NCI-H1417 (cell line): ENCODE data around the gene PREX1.
A peak's percentile ranks its signal among the peaks of the same experiment; 100 is the strongest.

Source experiments
- DNase-seq, 3 experiments: peaks; one replicate each; lab custom pipeline; 2025; lab: John Stamatoyannopoulos, UW

Gene PREX1

DNA sequence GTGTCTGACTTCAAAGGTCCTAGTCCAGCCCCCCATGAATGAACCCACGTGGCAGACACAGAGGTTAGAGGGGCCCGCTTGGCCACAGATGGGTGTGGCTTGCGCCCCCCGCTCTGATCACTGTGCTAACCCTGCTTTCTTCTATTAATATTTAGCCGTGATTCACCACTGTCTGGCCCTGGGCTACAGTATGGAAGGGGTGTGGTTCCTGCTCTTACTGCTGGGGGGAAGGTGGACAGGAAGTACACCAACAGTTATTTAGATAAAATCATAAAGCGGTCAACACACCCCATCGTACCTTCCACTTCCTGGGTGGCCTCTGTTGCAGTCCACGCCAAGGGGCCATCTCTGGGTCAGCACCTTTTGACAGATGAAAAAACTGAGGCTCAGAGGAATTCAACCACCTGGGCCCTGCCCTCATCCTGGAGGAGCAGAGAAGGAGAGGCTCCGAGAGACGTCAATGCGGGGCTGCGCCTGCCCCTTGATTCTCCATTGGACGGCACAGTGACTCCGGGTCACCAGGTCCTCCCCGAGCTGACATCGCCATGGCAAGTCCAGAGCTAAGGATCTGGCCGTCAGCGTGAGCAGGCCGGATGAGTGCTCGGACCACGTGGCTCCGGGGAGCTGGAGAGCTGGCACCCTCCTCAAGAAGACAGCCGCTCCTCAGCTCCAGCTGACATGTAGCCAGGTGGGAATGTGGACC lies 206.3 kb downstream of the PREX1 start:
- no peak for DNase-seq

DNA sequence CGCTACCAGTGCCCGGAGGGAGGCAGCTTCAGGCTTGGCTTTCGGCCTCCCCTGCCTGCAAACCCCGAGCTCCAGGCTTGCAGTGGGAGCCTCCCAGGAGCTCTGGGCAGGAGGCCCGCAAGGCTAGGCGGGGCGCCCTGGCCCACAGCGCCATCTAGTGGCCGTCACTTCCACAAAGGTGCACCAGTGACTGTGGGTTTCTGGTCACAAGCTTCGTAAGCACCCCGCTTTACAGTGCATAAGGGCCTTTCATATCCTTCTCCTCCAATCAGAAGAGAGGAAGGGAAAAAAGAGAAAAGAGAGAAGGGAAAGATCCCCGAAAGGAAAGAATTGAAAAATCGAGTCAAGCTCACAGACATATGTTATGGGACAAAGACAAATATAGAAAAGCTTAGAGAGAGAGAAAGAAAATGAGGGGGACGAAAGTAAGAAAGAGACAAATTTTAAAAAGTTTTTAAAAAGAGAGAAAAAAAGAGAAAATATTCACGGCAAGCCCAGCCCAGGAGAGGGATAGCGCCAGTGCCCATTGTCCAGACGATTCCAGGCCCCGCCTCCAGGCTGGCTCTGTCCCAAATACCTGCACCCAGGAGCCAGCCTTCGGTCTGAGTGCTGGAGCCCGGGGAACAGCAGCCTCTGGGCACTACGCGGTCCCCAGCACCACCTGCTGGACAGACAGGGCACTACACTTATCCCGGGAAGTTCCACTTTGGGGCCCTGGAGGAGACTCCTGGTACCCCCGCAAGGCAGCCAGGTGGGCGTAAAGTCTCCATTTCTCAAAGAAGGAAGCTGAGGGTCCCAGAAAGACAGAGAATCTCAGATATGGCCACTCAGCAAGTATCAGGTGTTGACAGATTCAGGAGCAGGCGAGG lies 207.1 kb downstream of the PREX1 start:
- DNase-seq: peak; percentile 61 to 88 (median 84)

DNA sequence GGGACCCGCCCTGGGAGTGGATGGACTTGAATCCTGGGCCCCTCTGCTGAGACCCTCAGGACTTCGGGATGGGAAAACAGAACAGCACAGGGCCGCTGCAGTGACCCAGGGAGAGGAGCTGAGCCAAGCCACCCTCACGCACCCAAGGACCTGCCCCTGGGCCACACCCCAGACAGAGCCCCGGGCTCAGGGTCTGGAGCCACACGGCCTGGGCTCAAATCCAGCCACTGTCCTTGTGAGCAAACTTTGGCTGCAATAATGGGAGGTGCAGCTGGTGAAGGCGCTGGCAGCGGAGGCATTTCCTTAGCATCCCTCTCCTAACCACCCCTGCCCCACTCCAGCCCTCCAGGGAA lies 207.7 kb downstream of the PREX1 start:
- DNase-seq: no peak

DNA sequence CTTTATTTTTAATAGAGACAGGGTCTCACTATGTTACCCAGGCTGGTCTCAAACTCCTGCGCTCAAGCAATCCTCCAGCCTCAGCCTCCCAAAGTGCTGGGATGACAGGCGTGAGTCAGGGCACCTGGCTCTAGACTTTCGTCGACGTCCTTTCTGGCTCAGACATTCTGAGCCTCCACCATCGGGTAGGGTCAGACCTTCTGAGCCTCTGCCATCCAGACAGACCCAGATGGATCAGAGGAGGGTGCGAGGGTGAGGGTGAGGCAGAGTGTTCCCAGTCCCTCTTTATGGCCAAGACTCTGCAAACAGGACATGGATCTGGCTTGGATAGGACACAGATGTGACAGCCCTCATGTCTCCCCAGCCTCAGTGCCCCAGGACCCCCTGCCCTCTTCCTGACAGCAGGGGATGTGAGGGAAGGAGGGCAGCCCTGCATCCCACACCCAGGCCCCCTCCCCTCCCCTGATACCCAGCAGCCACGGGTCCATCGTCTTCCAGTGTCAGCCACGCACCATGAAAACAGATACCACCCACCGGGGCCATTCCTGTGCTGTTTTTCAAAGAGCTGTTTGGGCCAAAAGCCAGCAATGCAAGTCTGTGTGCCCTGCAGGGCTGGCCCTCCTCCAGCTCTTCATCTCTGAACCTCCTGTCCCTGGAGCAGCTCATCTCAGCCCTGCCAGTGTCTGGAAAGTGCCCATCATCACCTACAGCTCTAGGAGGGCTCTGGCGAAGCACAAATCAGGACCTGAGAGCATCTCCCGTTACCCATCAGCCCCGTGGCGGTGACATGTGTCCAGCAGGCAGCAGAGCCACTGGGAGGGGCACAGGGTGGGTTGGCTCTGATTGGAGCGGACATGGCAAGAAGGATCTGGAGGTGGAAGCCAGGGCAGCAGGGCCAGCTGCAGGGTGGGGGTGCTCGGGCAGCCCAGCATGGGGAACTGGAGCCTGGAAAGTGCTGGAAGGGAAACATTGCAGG lies 208.4 kb downstream of the PREX1 start:
- DNase-seq: peak in 1 of 3 experiments; percentile 25

DNA sequence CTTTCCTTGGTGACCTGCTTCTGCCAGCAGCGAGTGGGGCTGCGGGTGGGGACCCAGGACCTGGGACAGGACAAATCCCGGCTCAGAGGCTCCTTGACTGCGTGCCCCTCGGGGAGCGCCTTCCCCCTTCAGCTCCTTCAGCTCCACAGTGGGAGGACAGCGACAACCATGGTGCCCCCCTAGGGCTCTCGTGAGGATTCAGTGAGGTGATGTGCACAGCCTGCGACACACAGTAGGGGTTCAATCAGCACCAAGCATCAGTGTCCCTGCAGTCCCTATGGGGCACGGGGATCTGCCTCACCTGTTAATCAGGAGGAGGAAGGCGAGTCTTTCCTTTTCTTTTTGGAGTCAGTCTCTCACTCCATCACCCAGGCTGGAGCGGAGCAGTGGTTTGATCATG lies 209.2 kb downstream of the PREX1 start:
- no peak for DNase-seq

DNA sequence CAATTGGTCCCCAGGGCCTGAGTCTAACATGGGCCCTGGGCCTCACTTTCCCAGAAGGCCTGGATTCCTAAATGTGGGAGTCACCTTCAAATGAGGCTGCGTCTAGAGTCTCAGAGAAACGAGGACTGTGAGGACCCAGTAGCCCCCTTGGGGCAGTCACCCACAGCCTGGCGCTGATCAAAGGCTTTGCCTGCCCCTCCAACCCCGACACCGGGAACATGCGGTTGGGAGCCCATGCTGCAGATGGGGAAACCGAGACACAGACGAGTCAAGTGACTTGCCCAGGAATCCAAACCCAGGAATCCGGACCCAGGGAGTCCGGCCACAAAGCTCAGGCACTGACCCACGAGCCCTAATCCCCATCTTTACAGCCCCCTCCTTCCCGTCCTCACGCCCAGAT lies 209.7 kb downstream of the PREX1 start:
- DNase-seq: no peak

DNA sequence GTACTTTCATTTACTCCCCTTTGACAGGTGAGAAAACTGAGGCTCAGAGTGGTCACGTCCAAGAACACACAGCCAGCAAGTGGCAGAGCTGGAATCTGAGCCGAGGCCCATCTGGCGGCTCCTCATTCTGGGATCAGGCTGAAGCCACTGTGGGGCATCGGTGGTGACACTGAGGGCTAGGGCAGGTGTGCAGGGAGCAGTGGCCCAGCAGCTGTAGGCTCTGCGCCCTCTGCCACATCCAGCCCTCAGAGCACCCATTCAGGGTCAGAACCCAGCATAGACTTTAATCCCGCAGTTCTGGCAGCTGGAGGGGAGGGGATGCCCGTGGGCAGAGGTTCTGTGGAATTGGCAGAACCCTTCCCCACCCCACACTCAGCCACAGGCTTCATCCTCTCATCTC lies 210.3 kb downstream of the PREX1 start:
- DNase-seq: no peak

DNA sequence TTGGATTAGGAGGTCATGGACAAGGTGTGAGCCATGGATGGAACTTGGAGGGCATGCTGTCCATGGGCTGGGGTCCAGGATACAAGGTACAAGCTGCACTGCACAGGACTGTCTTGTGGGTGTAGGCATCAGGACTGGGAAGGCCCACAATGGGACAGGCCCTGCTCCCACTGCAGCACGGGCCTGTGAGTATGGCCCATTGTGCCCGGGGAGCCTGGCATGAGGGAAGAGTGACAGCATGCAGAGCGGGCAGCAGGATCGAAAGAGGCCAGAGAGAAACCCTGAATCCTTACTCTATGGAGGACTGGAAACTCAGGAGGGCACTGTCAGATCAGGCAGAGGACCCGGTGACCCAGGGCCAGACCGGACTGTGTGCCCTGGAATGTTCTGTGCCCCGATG lies 211.3 kb downstream of the PREX1 start:
- DNase-seq: no peak

DNA sequence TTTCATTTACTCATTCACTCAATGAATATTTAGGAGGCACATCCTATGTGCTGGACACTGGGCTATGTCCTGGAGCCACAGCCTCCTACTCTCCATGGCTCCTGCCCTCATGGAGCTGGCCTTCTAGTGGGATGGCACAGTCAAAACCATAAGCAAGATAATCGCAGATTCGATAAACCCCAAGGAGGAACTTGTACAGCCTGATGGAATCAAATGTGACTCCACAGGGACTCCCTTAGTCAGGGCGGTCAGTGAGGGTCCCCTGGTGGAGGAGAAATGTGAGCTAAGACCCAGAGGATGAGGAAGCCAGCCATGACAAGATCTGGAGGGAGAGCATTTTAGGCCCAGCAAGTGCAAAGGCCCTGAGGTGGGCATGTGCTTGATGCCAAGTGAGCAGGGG lies 211.9 kb downstream of the PREX1 start:
- no peak for DNase-seq

DNA sequence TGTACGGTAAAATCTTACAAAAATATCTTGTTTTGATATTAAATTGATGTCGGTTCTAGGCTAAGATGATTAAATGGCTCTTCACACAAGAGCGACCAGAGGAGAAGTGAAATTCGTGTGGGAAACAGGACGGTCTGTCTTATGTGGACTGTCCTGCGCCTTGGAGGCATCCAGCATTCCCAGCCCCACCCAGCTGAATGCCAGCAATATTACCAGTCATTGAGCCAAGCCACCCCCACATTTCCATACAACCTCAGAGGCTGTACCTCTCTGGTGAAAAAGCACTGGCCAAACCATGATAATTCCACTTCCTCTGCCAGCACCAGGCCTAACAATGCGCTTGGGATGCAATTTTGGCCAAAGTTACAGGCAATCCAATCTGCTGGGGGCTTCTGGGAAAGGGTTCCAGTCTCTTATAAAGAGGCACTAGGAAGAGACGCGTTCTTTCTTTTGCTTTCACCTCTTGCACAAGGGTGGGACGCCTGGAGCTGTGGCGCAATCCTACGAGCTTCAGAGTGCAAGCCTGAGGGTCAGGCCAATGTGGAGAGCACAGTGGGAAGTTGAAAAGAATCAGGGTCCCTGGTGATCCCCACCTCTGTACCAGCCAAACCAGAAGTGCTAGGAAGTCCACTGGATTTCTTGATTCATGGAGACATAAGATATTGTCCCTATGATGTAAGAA lies 213.1 kb downstream of the PREX1 start:
- DNase-seq: no peak

DNA sequence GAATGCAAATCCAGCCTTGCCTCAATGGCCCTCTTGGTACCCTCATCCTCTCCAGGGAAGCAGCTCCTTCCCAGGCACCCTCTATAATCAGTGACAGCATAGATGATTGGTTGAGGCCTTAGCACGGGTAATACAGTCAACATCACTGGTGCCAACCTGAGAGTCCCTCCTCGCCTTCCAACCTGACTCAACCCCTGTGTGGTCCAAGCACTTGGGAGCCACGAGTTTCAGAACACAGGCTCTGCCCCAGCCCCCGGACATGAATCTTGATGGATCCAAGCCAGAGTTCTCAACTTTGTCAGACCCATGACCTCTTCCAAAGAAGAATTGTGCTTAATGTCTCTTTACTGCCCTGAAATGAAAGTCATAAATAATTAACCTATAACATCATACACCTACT lies 213.9 kb downstream of the PREX1 start:
- DNase-seq: no peak

DNA sequence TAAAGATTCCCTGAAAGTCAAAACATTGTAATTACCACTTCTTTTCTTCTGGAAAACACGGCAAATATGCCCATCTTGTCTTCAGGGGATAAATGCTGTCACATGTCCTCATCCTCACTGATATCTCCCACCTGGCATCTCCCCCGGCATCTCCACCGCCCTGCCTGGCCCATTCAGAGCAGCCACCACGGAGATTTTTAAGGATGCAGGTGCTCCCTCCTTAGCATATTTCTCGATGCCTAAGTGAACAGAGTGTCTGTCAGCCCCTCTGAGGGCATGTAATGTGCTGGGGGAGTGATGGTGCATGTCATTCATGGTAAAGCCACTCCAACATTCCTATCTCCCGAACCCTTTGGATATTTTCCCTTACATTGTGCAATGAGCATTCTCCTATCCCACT lies 215.5 kb downstream of the PREX1 start:
- no peak for DNase-seq

DNA sequence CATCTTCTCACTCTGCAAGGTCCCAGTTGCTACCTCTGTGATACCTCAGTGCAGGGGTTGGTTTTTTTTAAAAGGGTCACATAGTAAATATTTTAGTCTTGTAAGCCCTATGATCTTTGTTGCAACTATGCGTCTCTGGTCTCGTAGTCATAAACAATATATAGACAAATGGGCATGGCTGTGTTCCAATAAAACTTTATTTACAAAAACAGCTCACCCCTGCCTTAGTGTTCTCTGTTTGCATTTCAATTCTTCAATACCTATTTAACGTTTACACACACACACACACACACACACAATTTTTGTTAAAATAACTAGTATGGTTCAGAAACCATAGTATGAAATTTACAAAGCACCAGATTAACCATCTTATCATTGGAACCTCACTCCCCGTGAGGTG lies 216.8 kb downstream of the PREX1 start:
- no peak for DNase-seq

DNA sequence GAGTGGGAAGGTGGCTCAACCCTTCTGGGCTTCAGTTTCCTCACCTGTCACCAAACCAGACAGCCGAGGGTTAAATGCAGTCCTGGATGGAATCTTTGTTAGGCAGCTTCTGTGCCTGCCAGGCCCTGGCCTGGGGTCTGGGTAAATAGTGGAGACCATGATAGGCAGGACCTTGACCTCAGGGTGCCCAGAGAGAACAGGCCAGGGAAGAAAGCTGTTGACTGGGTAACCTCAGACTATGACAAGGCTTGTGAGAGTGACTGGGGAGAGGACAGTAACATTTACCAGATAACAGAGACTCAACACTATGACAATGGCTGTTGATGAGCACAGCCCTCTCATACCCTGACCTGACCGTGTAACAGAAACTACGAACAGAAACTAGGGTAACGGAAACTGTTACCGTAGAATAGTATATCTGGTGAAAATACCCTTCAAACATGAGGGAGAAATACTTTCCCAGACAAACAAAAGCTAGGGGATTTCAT lies 218.3 kb downstream of the PREX1 start:
- DNase-seq: no peak

DNA sequence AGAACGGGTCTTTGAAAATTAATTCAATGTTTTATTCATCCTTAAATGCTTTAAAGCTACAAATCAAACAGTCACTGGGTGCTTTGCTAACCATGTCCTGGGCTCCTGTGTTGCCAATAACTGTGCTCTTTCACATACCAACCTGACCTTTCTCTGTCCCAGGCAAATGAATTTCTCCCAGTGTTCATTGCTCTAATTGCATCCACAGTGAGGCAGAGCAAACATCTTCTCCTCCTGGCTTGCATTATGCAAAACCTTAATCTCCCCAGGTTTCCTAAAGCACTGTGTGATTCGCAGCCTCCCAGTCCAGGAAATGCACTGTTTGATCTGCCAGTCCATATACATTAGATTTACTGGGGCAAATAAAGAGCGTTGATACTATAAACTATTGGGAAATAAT lies 219.0 kb downstream of the PREX1 start:
- peak in 1 of 3 experiments; percentile 10 for DNase-seq

DNA sequence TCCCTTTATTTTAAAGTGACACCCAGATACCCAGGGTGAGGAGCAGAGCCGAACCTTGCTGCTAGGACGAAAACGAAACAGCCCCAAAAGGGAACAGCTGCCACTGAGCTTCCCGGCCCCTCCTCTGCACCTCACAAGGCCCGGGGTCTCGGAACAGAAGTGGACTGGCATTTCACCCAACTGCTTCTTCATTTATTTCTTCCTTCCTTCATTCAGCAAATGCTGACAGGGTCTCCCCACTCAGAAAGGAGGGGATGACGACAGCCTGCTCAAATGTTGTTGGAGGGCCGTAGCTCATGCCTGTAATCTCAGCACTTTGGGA lies 220.3 kb downstream of the PREX1 start:
- no peak for DNase-seq

DNA sequence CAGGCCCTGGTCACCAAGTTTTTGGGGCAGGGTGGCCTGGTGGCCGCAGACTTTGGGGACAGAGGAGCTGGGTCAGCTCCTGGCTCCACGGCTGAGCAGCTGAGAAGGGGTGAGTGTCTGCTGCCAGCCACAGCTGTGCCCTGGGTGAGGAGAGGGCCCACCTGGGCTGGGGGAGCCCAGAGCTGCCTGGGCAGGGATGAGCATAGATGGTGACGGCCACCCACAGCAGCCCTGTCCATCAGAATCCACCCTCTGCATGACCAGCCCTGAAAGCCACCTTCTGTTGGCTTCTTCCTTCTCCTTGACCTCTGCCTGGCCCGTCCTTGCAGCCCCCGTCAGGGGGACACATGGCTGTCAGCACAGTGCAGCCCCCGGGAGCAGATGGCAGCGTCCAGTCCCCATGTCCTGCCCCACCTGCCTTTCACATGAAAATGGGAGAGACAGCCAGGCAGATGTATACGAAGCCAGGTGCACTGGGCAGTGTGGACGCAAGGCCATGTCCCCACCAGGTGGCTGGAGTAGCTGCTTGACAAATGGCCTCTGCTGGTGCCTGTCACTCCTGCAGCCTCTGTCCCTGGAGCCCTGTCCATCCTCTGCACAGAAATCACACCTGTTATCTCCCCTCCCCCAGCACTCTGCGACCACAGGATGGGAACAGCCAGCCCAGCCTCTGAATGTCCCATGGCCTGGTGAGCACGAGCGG lies 220.8 kb downstream of the PREX1 start:
- no peak for DNase-seq

DNA sequence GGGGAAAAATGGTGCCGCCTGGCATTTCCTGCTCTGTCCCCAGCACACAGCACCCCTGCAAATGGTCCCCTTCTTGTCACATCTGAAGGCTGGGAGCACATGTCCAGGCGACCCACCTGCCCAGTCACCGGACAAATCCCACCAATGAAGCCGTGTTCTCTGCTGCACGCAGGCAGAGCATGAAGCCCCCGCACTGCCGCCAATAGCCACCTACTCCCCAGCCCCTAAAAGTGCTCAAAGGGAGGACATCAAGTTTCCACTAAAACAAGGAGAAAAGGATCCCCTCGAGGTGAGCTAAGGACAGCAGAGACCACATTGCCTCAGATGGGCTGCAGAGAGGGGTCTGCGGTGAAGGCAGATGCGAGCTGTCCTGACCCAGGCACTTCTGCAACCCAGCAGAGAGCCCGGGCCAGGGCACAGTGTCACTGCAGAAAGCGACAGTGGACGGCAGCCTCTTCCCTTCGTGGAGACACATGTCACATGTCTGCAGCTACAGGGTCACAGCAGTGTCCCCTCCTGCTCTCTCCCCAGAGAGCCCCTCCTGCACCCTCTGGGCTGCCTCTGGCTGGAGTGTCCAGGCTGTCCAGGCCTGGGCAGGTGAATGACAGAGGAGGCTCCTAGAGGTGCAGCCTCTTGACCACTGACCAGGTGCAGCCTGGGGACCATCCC lies 221.5 kb downstream of the PREX1 start:
- no peak for DNase-seq

DNA sequence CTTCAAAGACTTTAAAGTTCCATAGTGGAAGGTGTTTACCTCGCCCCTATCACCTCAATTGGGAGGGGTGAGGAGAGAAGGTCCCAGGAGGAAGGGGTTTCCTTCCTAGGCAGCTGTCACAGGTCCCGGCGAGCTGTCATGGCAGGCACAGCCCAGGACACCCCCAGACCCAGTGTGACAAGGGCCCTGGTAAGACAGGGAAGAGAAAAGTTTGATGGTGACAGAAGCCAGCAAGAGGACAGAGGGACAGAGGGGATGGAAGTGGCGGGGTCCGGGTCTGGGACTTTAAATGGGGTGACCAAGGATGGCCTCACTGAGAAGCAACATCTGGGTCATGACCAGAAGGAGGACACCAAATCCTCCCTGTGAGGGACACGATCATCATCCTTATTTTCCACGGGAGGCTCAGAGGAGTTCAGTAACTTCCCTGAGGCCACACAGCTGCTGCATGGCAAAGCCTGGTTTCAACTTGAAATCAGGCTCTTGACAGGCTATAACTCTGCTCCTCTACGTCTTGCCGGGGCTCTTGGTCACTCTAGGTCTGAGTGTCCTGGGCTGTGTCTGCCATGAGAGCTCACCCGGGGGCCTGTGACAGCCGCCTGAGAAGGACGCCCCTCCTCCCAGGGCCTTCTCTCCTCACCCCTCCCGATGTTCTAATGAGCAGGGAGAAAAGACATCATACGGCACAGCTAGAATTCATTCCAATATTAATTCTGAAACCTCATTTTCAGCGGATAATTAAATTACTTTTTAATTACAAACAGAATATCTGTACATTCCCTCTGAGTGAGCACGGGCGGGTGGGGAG lies 222.2 kb downstream of the PREX1 start:
- DNase-seq: no peak

DNA sequence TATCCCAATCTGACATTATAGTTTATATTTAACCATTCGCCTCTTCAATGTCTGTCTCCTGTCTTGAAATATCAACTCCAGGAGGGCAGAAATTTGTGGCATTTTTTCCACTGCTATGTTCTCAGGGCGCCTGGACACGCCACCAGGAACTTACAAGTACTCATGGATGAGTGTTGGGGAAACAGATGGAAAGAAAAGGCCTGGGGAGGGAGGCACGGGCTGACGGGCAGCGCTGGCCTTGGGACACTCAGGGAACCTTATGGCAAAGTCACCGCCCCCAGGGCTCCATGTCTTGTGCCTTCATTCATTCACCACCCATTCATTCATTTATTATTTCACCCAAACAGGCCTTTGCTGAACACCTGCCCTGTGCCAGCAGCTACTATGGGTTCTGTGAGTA lies 222.9 kb downstream of the PREX1 start:
- no peak for DNase-seq
